ENCODE measurements around the gene MAML3. TPM values are rescaled to one million over a fixed set of nuclear protein-coding genes. Genes with fewer than 3 reads are reported as not detected.

Gene MAML3
- total and polyA plus RNA-seq, 8 donors, result 1.7 to 20.3 (median 8.4) TPM

DNA sequence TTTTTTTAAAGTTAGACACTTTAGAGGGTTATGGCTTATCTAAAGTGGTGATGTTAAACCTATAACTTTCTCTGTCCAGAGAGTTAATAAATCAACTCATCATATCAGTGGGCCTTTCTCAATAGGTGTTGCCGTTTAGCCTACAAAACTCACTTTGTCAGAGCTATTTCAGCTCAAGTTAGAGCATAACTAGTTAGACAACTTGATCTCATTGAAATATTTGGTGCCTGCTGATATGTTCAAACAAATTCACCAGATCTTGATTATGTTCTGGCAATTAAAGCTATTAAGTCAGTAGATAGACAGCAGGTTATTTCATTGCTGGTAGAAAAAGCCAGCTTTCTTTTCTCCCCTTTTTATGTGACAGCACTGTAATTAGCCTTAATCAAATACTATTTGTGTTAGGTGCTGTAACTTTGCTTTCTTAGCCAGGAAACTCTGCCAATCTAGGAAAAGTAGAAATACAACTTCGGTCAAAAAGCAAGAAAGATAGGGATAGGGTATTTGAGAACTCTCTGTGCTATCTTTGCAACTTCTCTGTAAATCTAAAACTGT lies 191.8 kb downstream of the MAML3 start:
- H3K27ac ChIP-seq, result peak overlapping the region in 3 of 5 donors; percentile 19 to 36 (median 24)
- peaks cover 6 to 47% (median 23%) of the 10 kb centered on the region in 4 donors for H3K4me1 ChIP-seq
- 32 to 58% (median 45%) methylated on average over 2 of the region's 2 CpGs for WGBS, 5 donors
- H3K27me3 ChIP-seq, result no peaks in the 10 kb centered on the region
- H3K9me3 ChIP-seq, result no peaks in the 10 kb centered on the region
- TF ChIP-seq EP300 (IDR thresholded peaks at IDR 0.05) (no peak), POLR2AphosphoS5 (IDR thresholded peaks at IDR 0.05) (no peak), POLR2A (IDR thresholded peaks at IDR 0.05) (no peak)
- TF ChIP-seq, protein P1, sequence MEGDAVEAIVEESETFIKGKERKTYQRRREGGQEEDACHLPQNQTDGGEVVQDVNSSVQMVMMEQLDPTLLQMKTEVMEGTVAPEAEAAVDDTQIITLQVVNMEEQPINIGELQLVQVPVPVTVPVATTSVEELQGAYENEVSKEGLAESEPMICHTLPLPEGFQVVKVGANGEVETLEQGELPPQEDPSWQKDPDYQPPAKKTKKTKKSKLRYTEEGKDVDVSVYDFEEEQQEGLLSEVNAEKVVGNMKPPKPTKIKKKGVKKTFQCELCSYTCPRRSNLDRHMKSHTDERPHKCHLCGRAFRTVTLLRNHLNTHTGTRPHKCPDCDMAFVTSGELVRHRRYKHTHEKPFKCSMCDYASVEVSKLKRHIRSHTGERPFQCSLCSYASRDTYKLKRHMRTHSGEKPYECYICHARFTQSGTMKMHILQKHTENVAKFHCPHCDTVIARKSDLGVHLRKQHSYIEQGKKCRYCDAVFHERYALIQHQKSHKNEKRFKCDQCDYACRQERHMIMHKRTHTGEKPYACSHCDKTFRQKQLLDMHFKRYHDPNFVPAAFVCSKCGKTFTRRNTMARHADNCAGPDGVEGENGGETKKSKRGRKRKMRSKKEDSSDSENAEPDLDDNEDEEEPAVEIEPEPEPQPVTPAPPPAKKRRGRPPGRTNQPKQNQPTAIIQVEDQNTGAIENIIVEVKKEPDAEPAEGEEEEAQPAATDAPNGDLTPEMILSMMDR (IDR thresholded peaks at IDR 0.05), result no peak
- H3K36me3 ChIP-seq, result no peaks in the 10 kb centered on the region
- DNase-seq, result no peak
- intact Hi-C loops (cut with DNase I; ENCODE audit: low total_unique reads), result no loop called here
- no peak overlapping the region for H3K4me3 ChIP-seq

DNA sequence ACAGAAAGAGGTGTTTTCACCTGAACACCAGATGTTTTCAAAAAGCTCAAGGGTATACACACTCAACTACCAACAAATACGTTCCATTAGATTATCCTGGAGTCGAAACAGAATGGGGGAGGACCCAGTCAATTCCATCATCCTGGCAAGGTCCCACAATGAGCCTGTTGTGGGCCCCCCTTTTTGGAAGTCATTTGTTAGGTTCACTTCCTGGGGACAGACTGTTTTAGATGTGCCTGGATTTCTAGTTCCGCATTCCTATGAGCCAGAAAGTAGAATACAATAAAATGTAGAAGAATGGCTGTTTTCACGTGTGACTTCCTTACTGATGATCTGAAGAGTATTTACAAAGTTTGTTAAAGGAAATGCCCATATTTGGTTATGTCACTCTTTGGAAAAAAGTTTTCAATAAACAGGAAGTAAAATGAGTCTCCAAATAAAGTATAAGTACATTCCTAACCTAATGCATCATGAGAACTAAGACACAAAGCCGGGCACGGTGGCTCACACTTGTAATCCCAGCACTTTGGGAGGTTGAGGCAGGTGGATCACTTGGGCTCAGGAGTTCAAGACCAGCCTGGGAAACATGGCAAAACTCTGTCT lies 192.5 kb downstream of the MAML3 start:
- Histone ChIP-seq H3K27me3 (no peaks in the 10 kb centered on the region), H3K4me1 (peaks cover 9 to 45% (median 28%) of the 10 kb centered on the region in 4 donors), H3K9me3 (no peaks in the 10 kb centered on the region), H3K27ac (peak overlapping the region in 3 of 5 donors; percentile 19 to 36 (median 24)), H3K4me3 (no peak overlapping the region), H3K36me3 (no peaks in the 10 kb centered on the region)
- TF ChIP-seq EP300 (IDR thresholded peaks at IDR 0.05), result no peak
- TF ChIP-seq POLR2A (IDR thresholded peaks at IDR 0.05), result no peak
- TF ChIP-seq POLR2AphosphoS5 (IDR thresholded peaks at IDR 0.05), result no peak
- TF ChIP-seq, protein P1 (IDR thresholded peaks at IDR 0.05), result no peak
- no peak for DNase-seq
- intact Hi-C loops (cut with DNase I; ENCODE audit: low total_unique reads), result no loop called here
- WGBS, 5 donors, result 70 to 84% (median 70%) methylated on average over 6 of the region's 6 CpGs

DNA sequence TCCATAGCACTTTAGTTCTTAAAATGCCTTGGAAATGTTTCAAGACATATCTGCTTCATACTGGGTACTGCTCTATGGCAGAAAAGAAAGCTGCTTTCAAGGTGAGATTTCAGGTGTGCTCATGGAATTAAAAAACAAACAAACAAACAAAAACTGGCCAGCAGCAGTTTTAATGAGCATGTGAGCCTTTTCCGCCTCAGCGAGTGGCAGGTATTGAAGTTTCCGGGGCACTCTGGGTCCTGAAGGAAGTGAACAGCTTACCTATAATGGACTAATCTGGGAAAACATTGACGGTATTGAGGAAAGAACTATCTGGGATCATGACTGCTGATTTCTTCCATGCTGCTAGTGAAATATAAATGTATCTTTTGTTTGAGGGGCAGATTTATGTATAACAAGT lies 194.6 kb downstream of the MAML3 start:
- WGBS, 5 donors, result 72 to 88% (median 84%) methylated on average over 4 of the region's 4 CpGs
- H3K36me3 ChIP-seq, result no peaks in the 10 kb centered on the region
- TF ChIP-seq POLR2AphosphoS5 (IDR thresholded peaks at IDR 0.05) (no peak), EP300 (IDR thresholded peaks at IDR 0.05) (no peak), POLR2A (IDR thresholded peaks at IDR 0.05) (no peak)
- TF ChIP-seq, protein P1 (IDR thresholded peaks at IDR 0.05), result no peak
- intact Hi-C loops (cut with DNase I; ENCODE audit: low total_unique reads), result no loop called here
- H3K4me1 ChIP-seq, result peaks cover 9 to 36% (median 22%) of the 10 kb centered on the region in 4 donors
- H3K9me3 ChIP-seq, result no peaks in the 10 kb centered on the region
- no peak overlapping the region for H3K4me3 ChIP-seq
- no peak overlapping the region for H3K27ac ChIP-seq
- no peaks in the 10 kb centered on the region for H3K27me3 ChIP-seq
- no peak for DNase-seq

DNA sequence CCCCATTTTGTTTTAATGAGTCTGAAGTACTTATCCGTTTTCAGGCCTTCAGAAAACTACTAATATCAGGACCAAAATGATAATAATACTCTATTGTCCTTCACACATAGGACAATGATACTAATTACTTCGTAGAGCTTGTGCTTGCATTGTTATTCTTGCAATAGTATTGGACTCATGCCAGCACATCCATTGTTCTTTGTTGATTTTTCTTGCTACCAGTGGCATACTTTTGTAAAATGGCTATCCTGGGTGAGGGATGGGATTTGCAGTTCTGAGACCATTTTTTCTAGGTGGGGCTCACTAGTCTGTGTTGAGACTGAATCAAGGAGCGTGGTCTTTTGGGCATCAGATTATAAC lies 195.3 kb downstream of the MAML3 start:
- DNase-seq, result peak in 1 of 2 donors; percentile 45
- WGBS, 5 donors, result 52 to 80% (median 58%) methylated on average over 3 of the region's 3 CpGs
- Histone ChIP-seq H3K4me3 (no peak overlapping the region), H3K27ac (no peak overlapping the region), H3K36me3 (no peaks in the 10 kb centered on the region), H3K27me3 (no peaks in the 10 kb centered on the region), H3K9me3 (no peaks in the 10 kb centered on the region), H3K4me1 (peaks cover 9 to 36% (median 22%) of the 10 kb centered on the region in 4 donors)
- TF ChIP-seq, protein P1 (IDR thresholded peaks at IDR 0.05), result no peak
- TF ChIP-seq POLR2A (IDR thresholded peaks at IDR 0.05) (no peak), POLR2AphosphoS5 (IDR thresholded peaks at IDR 0.05) (no peak), EP300 (IDR thresholded peaks at IDR 0.05) (no peak)
- intact Hi-C loops (cut with DNase I; ENCODE audit: low total_unique reads), result no loop called here
